Mesendoderm (in vitro differentiated cells): ENCODE results near the gene CLEC1B.
"Not testable (repeated sequence)": the region's sequence is repeated elsewhere in the genome, so short reads cannot be mapped to it uniquely, and the experiment has no call there.

ENCODE experiments used
- DNase-seq: peaks from one replicate; pipeline ENCODE4 v3.0.0; 2013
- H2AK5ac ChIP-seq: 2 replicates; pipeline ENCODE4 v1.6.1; 2013; ENCODE audit warnings: low read length, inconsistent platforms
- H2BK120ac ChIP-seq: 2 replicates; pipeline ENCODE4 v1.6.1; 2013; ENCODE audit warnings: low read depth, mild to moderate bottlenecking, low read length, moderate library complexity, mixed read lengths
- H2BK15ac ChIP-seq: replicated peaks from 2 replicates; pipeline ENCODE4 v1.6.1; 2013; ENCODE audit warnings: low read depth, mild to moderate bottlenecking, moderate library complexity
- H2BK5ac ChIP-seq: 2 replicates; pipeline ENCODE4 v1.6.1; 2013; ENCODE audit warnings: low read length, inconsistent platforms
- H3K18ac ChIP-seq: 2 replicates; pipeline ENCODE4 v1.6.1; 2013; ENCODE audit warnings: mild to moderate bottlenecking, low read length, mixed read lengths
- H3K23ac ChIP-seq: one replicate; pipeline ENCODE4 v1.6.1; 2013; ENCODE audit warnings: low read length
- H3K27ac ChIP-seq: 2 replicates; pipeline ENCODE4 v1.5.1; 2013; ENCODE audit warnings: low read depth, mild to moderate bottlenecking, inconsistent platforms, low read length, moderate library complexity
- H3K27me3 ChIP-seq: 2 replicates; pipeline ENCODE4 v1.6.1; 2013; ENCODE audit warnings: low read length, control low read depth, mild to moderate bottlenecking, inconsistent platforms; ENCODE audit not compliant: insufficient read depth, poor library complexity
- H3K36me3 ChIP-seq: 2 replicates; pipeline ENCODE4 v1.6.1; 2013; ENCODE audit warnings: low read length, inconsistent platforms; ENCODE audit not compliant: control insufficient read depth, insufficient read depth
- H3K4ac ChIP-seq: one replicate; pipeline ENCODE4 v1.6.1; 2013; ENCODE audit warnings: low read depth, mild to moderate bottlenecking, low read length, moderate library complexity
- H3K4me1 ChIP-seq: 2 replicates; pipeline ENCODE4 v1.6.1; 2013; ENCODE audit warnings: low read depth, low read length, inconsistent platforms; ENCODE audit not compliant: control insufficient read depth
- H3K4me2 ChIP-seq: 2 replicates; pipeline ENCODE4 v1.6.1; 2013; ENCODE audit warnings: low read length
- H3K4me3 ChIP-seq: 2 replicates; pipeline ENCODE4 v1.5.1; 2013; ENCODE audit warnings: mild to moderate bottlenecking, low read length
- H3K56ac ChIP-seq: one replicate; pipeline ENCODE4 v1.6.1; 2013; ENCODE audit warnings: low read length
- H3K79me1 ChIP-seq: 2 replicates; pipeline ENCODE4 v1.6.1; 2013; ENCODE audit warnings: low read length, inconsistent platforms
- H3K79me2 ChIP-seq: 2 replicates; pipeline ENCODE4 v1.6.1; 2013; ENCODE audit warnings: mild to moderate bottlenecking, low read length; ENCODE audit not compliant: control insufficient read depth, insufficient read depth
- H3K9ac ChIP-seq: 2 replicates; pipeline ENCODE4 v1.6.1; 2013; ENCODE audit warnings: low read length, inconsistent platforms
- H4K5ac ChIP-seq: one replicate; pipeline ENCODE4 v1.6.1; 2013; ENCODE audit warnings: low read length
- H4K8ac ChIP-seq: one replicate; pipeline ENCODE4 v1.6.1; 2013; ENCODE audit warnings: low read depth, mild to moderate bottlenecking, control low read depth, low read length, moderate library complexity
- WGBS: extraction: QIAGEN DNeasy Blood & Tissue Kit; methylation state at CpG from one replicate; pipeline ENCODE4 v1.1.7; 2013; ENCODE audit warnings: low lambda C conversion rate, missing lambda C conversion rate; ENCODE audit not compliant: insufficient coverage; ENCODE audit errors: extremely low coverage; 5-methylcytosine and 5-hydroxymethylcytosine counted together

Gene CLEC1B

DNA sequence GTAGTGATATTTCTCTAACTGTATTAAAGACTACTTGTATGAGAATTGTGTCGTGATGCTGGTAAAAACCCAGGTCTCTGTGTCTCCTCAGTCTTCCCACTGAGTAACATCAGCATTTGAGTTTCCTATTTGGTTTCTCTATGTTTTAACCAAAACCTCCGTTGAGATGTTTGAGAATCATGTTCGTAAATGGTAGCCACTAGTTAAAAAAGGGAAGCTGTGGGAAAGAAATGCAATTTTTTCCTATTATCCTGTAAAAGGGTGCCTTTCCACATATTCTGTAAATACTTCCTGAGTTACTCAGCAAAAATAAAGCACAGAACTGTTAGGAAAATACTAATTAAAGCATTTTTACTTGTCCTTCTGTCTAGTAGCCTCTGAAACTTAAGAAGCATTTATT is 7.0 kb downstream of the CLEC1B start:
- no peaks in the 10 kb centered on the region for H3K27me3 ChIP-seq
- no peak overlapping the region for H2BK15ac ChIP-seq
- H3K27ac ChIP-seq, result no peak overlapping the region
- H4K5ac ChIP-seq, result no peak overlapping the region
- H2BK120ac ChIP-seq, result no peak overlapping the region
- no peak overlapping the region for H3K18ac ChIP-seq
- H3K36me3 ChIP-seq, result no peaks in the 10 kb centered on the region
- H3K56ac ChIP-seq, result no peak overlapping the region
- no peak overlapping the region for H3K9ac ChIP-seq
- H3K79me1 ChIP-seq, result no peaks in the 10 kb centered on the region
- no peak overlapping the region for H4K8ac ChIP-seq
- no peak overlapping the region for H3K23ac ChIP-seq
- no peaks in the 10 kb centered on the region for H3K79me2 ChIP-seq
- H3K4me3 ChIP-seq, result no peak overlapping the region
- no peak overlapping the region for H2BK5ac ChIP-seq
- no peak overlapping the region for H3K4ac ChIP-seq
- H3K4me1 ChIP-seq, result no peaks in the 10 kb centered on the region
- no peak overlapping the region for H2AK5ac ChIP-seq
- WGBS, result no CpG with 5 or more reads among the region's 3 CpGs
- H3K4me2 ChIP-seq, result no peak overlapping the region
- no peak for DNase-seq

GRCh38 chr12:9980126-9980525 is 18.8 kb downstream of the CLEC1B start:
- no peak for DNase-seq
- H2BK15ac ChIP-seq, result no peak overlapping the region
- no peak overlapping the region for H4K5ac ChIP-seq
- no peaks in the 10 kb centered on the region for H3K36me3 ChIP-seq
- H3K27me3 ChIP-seq, result no peaks in the 10 kb centered on the region
- no peak overlapping the region for H3K4ac ChIP-seq
- H3K4me2 ChIP-seq, result no peak overlapping the region
- no peak overlapping the region for H3K56ac ChIP-seq
- WGBS, result no CpG with 5 or more reads among the region's 3 CpGs
- H3K9ac ChIP-seq, result no peak overlapping the region
- no peak overlapping the region for H3K18ac ChIP-seq
- H3K79me2 ChIP-seq, result no peaks in the 10 kb centered on the region
- no peak overlapping the region for H3K27ac ChIP-seq
- H3K4me1 ChIP-seq, result no peaks in the 10 kb centered on the region
- H3K4me3 ChIP-seq, result no peak overlapping the region
- H3K23ac ChIP-seq, result no peak overlapping the region
- no peak overlapping the region for H2AK5ac ChIP-seq
- no peak overlapping the region for H2BK120ac ChIP-seq
- H2BK5ac ChIP-seq, result no peak overlapping the region
- H3K79me1 ChIP-seq, result no peaks in the 10 kb centered on the region
- H4K8ac ChIP-seq, result no peak overlapping the region

- no peaks in the 10 kb centered on the region for H3K79me1 ChIP-seq
- H3K9ac ChIP-seq, result no peak overlapping the region
- H3K79me2 ChIP-seq, result no peaks in the 10 kb centered on the region
- H3K4me2 ChIP-seq, result no peak overlapping the region
- H3K4me3 ChIP-seq, result no peak overlapping the region
- no peak for DNase-seq
- H4K8ac ChIP-seq, result no peak overlapping the region
- H2BK120ac ChIP-seq, result no peak overlapping the region
- H2BK5ac ChIP-seq, result no peak overlapping the region
- H3K36me3 ChIP-seq, result no peaks in the 10 kb centered on the region
- no peak overlapping the region for H2BK15ac ChIP-seq
- H3K27ac ChIP-seq, result no peak overlapping the region
- no peaks in the 10 kb centered on the region for H3K27me3 ChIP-seq
- H3K23ac ChIP-seq, result no peak overlapping the region
- H3K56ac ChIP-seq, result no peak overlapping the region
- H4K5ac ChIP-seq, result no peak overlapping the region
- no peak overlapping the region for H3K4ac ChIP-seq
- no peak overlapping the region for H3K18ac ChIP-seq
- H3K4me1 ChIP-seq, result no peaks in the 10 kb centered on the region
- H2AK5ac ChIP-seq, result no peak overlapping the region
These were observed 21.0 kb downstream of the CLEC1B start for GRCh38 chr12:9977916-9978315.

GRCh38 chr12:9976626-9977025 is 22.3 kb downstream of the CLEC1B start:
- not testable (repeated sequence) for H2BK5ac ChIP-seq, H2BK120ac ChIP-seq, H3K4me3 ChIP-seq, H3K36me3 ChIP-seq, H3K4ac ChIP-seq, H3K4me1 ChIP-seq, H3K18ac ChIP-seq, H3K27me3 ChIP-seq, H3K56ac ChIP-seq, H3K79me2 ChIP-seq, H2BK15ac ChIP-seq, H3K23ac ChIP-seq, H2AK5ac ChIP-seq, H3K27ac ChIP-seq, DNase-seq, H3K4me2 ChIP-seq, H3K79me1 ChIP-seq, H4K8ac ChIP-seq, H4K5ac ChIP-seq, H3K9ac ChIP-seq
- WGBS, result no CpG with 5 or more reads among the region's 5 CpGs

GRCh38 chr12:9975614-9976013 is 23.3 kb downstream of the CLEC1B start:
- Histone ChIP-seq H3K79me1 (no peaks in the 10 kb centered on the region), H2BK15ac (no peak overlapping the region), H3K9ac (no peak overlapping the region), H4K8ac (no peak overlapping the region), H3K27ac (no peak overlapping the region), H2BK120ac (no peak overlapping the region), H3K23ac (no peak overlapping the region), H3K36me3 (no peaks in the 10 kb centered on the region), H3K56ac (no peak overlapping the region), H3K79me2 (no peaks in the 10 kb centered on the region), H2BK5ac (no peak overlapping the region), H3K27me3 (no peaks in the 10 kb centered on the region), H3K4me3 (no peak overlapping the region), H2AK5ac (no peak overlapping the region), H4K5ac (no peak overlapping the region), H3K4ac (no peak overlapping the region), H3K4me2 (no peak overlapping the region), H3K4me1 (no peaks in the 10 kb centered on the region), H3K18ac (no peak overlapping the region)
- no peak for DNase-seq
- no CpG with 5 or more reads among the region's 2 CpGs for WGBS

DNA sequence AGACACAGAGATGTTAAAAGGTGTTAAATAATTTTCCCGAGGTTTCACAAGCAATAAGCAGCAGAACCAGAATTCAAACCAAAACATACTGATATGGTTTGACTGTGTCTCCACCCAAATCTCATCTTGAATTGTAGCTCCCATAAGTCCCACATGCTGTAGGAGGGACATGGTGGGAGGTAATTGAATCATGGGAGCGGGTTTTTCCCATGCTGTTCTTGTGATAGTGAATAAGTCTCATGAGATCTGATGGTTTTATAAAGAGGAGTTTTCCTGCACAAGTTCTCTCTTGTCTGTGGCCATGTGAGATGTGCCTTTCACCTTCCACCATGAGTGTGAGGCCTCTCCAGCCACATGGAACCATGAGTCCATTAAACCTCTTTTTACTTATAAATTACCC is 24.2 kb downstream of the CLEC1B start:
- H2BK120ac ChIP-seq, H4K8ac ChIP-seq, H2BK15ac ChIP-seq, H3K4me3 ChIP-seq, H3K36me3 ChIP-seq, H3K56ac ChIP-seq, DNase-seq, H4K5ac ChIP-seq, H3K4me1 ChIP-seq, H3K9ac ChIP-seq, H3K27me3 ChIP-seq, H3K23ac ChIP-seq, H3K27ac ChIP-seq, H3K4ac ChIP-seq, H3K79me2 ChIP-seq, H3K18ac ChIP-seq, H3K4me2 ChIP-seq, H2BK5ac ChIP-seq, H2AK5ac ChIP-seq, H3K79me1 ChIP-seq: not testable (repeated sequence)
- no CpG with 5 or more reads among the region's 2 CpGs for WGBS
